Heart left ventricle (tissue), 16 donors: ENCODE data around the gene SIGLEC1. TPM values are rescaled to one million over a fixed set of nuclear protein-coding genes. Genes with fewer than 3 reads are reported as not detected.
A peak's percentile ranks its signal among the peaks of the same experiment; 100 is the strongest.

Source experiments
- ATAC-seq, 4 donors: fragments of 200-7000 bp; cut with Tn5 transposase; one replicate each; pipeline ENCODE4 v1.9.1; 2020 to 2022; ENCODE audit warnings: moderate library complexity in 4 of 4, mild to moderate bottlenecking in 3 of 4, moderate number of reproducible peaks in 1 of 4
- DNase-seq, 5 donors: peaks; one replicate each; pipeline ENCODE4 v3.0.0-alpha.2; 2020
- H3K27ac ChIP-seq, 12 donors: fragments of 200-600 bp; sonication (generic) in 4 of 12; one replicate each; pipeline versions ENCODE4 v1.5.0 to v1.8.0; 2016 to 2022; ENCODE audit warnings: mild to moderate bottlenecking in 2 of 12
- H3K27me3 ChIP-seq, 9 donors: fragments of 200-600 bp; sonication (generic) in 2 of 9; one replicate each; pipeline versions ENCODE4 v1.5.1 to v1.8.0; 2016 to 2022; ENCODE audit warnings: mild to moderate bottlenecking in 3 of 9
- H3K36me3 ChIP-seq, 9 donors: fragments of 200-600 bp; sonication (generic) in 2 of 9; one replicate each; pipeline versions ENCODE4 v1.5.0 to v1.8.0; 2018 to 2022; ENCODE audit warnings: mild to moderate bottlenecking in 2 of 9
- H3K4me1 ChIP-seq, 12 donors: fragments of 200-600 bp; sonication (generic) in 4 of 12; one replicate each; pipeline versions ENCODE4 v1.5.0 to v1.8.0; 2016 to 2022; ENCODE audit warnings: mild to moderate bottlenecking in 3 of 12
- H3K4me3 ChIP-seq, 12 donors: fragments of 200-600 bp; sonication (generic) in 4 of 12; one replicate each; pipeline versions ENCODE4 v1.5.0 to v1.8.0; 2017 to 2022; ENCODE audit warnings: mild to moderate bottlenecking in 9 of 12, moderate library complexity in 4 of 12
- H3K9me3 ChIP-seq, 12 donors: fragments of 200-600 bp; sonication (generic) in 4 of 12; one replicate each; pipeline versions ENCODE4 v1.5.0 to v1.8.0; 2016 to 2022; ENCODE audit warnings: mild to moderate bottlenecking in 1 of 12
- CTCF ChIP-seq, 12 donors: fragments of 200-600 bp; sonication (generic) in 4 of 12; IDR thresholded peaks; one replicate each; pipeline versions ENCODE4 v1.5.0 to v1.8.0; 2018 to 2022; ENCODE audit warnings: antibody characterized with exemption in 12 of 12, mild to moderate bottlenecking in 5 of 12
- POLR2A ChIP-seq, 2 donors: fragments of 450-650 bp; IDR thresholded peaks; one replicate each; pipeline ENCODE4 v1.6.1; 2017; ENCODE audit warnings: antibody characterized with exemption in 2 of 2, mild to moderate bottlenecking in 2 of 2, moderate library complexity in 2 of 2
- WGBS, 4 donors: extraction: QIAGEN DNeasy Blood & Tissue Kit in 2 of 4; methylation state at CpG; one replicate each; pipeline versions ENCODE4 v1.1.5 to v1.1.7; 2013 to 2018; 5-methylcytosine and 5-hydroxymethylcytosine counted together
- intact Hi-C, 10 donors: fragments of 100-400 bp; cut with DNase I; formaldehyde crosslinking; loops; one replicate each; pipeline versions ENCODE4 v1.11.1 to v1.14.2; 2022
- polyA plus RNA-seq, 2 donors: library from polyadenylated mRNA; stranded (reverse); fragments of 200-250 nt; gene quantifications; one replicate each; pipeline ENCODE4 v1.2.3, GENCODE V29; 2013
- total RNA-seq, 9 donors: library from RNA; depleted of rRNA in 2 of 9; stranded (reverse); fragments of >200 nt in 2 of 9; fragmentation: NEBNext Ultra II Directional in 3 of 9; extraction: Animal tissue kit (Norgen Biotek cat#: 25700) in 3 of 9; gene quantifications; one replicate each; pipeline versions ENCODE4 v1.1.0 to v1.2.4, GENCODE V29; 2016 to 2023
- donor health status: ischemic (EF 13 %, LVEDD 7.1; RV severe dilation, severe dysfunction).
- donor health status: healthy with polysubstance abuse.
- donor health status: DM: no; HTN: yes; CAD: no.
- donor health status: DM: no; HTN: no; CAD: no.
- donor health status: ischemic (EF 25% LVEDD 6.9; RV normal size, moderate dysfunction).
- donor health status: ischemic (EF 25% LVEDD 5.7; RV mildly dilated, moderate dysfunction).
- donor health status: healthy.
- donor health status: DM: yes; HTN: yes; CAD: no.
- donor health status: ischemic (EF 35%, LVEDD 5.7; RV mildly dilated, moderate dysfunction).
- donor health status: nonischemic (EF 11% LVEDD 7.7; RV severe dilation, severe dysfunction).
- donor health status: DM: yes; HTN: yes; CAD: no.
- donor health status: PGD.
- donor health status: ischemic (EF 29% LVEDD 5.4; RV normal size, mild dysfunction).
- donor health status: nonischemic (EF 23%, LVEDD 6.1; RV moderate dilation, normal function).

Gene SIGLEC1
- total and polyA plus RNA-seq, 11 donors, result 1.5 to 51.9 (median 5.7) TPM

GRCh38 chr20:3727401-3728021 lies 15.1 kb upstream of the SIGLEC1 start:
- TF ChIP-seq POLR2A (IDR thresholded peaks at IDR 0.05), result no peak
- no peak for TF ChIP-seq CTCF (IDR thresholded peaks at IDR 0.05)
- intact Hi-C loops, result no loop called here
- H3K36me3 ChIP-seq, result no peaks in the 10 kb centered on the region
- ATAC-seq (peak; percentile 16 to 53 (median 44)), DNase-seq (peak in 2 of 5 donors; percentile 40 to 46)
- WGBS, 4 donors, result 30 to 43% (median 40%) methylated on average over 11 of the region's 11 CpGs
- H3K4me1 ChIP-seq, result peaks cover 0 to 51% (median 37%) of the 10 kb centered on the region in 12 donors
- no peaks in the 10 kb centered on the region for H3K9me3 ChIP-seq
- peaks cover 0 to 14% (median 0%) of the 10 kb centered on the region in 9 donors for H3K27me3 ChIP-seq
- H3K4me3 ChIP-seq, result peak overlapping the region in 4 of 12 donors; percentile 8 to 28 (median 16)
- peak overlapping the region in 11 of 12 donors; percentile 33 to 96 (median 68) for H3K27ac ChIP-seq

- ATAC-seq (no peak), DNase-seq (no peak)
- peaks cover 0 to 12% (median 0%) of the 10 kb centered on the region in 9 donors for H3K27me3 ChIP-seq
- no peaks in the 10 kb centered on the region for H3K9me3 ChIP-seq
- intact Hi-C loops, result no loop called here
- no peaks in the 10 kb centered on the region for H3K36me3 ChIP-seq
- 74 to 77% (median 75%) methylated on average over 4 of the region's 4 CpGs for WGBS, 4 donors
- no peak overlapping the region for H3K4me3 ChIP-seq
- TF ChIP-seq CTCF (IDR thresholded peaks at IDR 0.05), result no peak
- no peak for TF ChIP-seq POLR2A (IDR thresholded peaks at IDR 0.05)
- H3K27ac ChIP-seq, result no peak overlapping the region
- H3K4me1 ChIP-seq, result peaks cover 0 to 24% (median 20%) of the 10 kb centered on the region in 12 donors
Observed at GRCh38 chr20:3724356-3724755, 12.0 kb upstream of the SIGLEC1 start.

GRCh38 chr20:3723284-3723683 lies 10.9 kb upstream of the SIGLEC1 start:
- Histone ChIP-seq H3K4me3 (no peak overlapping the region), H3K27ac (no peak overlapping the region), H3K4me1 (peaks cover 0 to 15% (median 11%) of the 10 kb centered on the region in 12 donors), H3K9me3 (no peaks in the 10 kb centered on the region), H3K27me3 (peaks cover 0 to 13% (median 0%) of the 10 kb centered on the region in 9 donors), H3K36me3 (no peaks in the 10 kb centered on the region)
- peak in 1 of 5 donors; percentile 13 for DNase-seq
- intact Hi-C loops, result no loop called here
- WGBS, 4 donors, result 88 to 97% (median 96%) methylated on average over 8 of the region's 8 CpGs
- no peak for ATAC-seq
- TF ChIP-seq POLR2A (IDR thresholded peaks at IDR 0.05), result no peak

GRCh38 chr20:3721912-3722311 lies 9.5 kb upstream of the SIGLEC1 start:
- intact Hi-C loops, result no loop called here
- Histone ChIP-seq H3K4me3 (no peak overlapping the region), H3K9me3 (no peaks in the 10 kb centered on the region), H3K27ac (no peak overlapping the region), H3K4me1 (peaks cover 0 to 2% (median 0%) of the 10 kb centered on the region in 12 donors), H3K36me3 (no peaks in the 10 kb centered on the region), H3K27me3 (peaks cover 0 to 13% (median 0%) of the 10 kb centered on the region in 9 donors)
- no peak for DNase-seq
- WGBS, 4 donors, result 90 to 95% (median 91%) methylated on average over 4 of the region's 4 CpGs
- no peak for ATAC-seq
- no peak for TF ChIP-seq POLR2A (IDR thresholded peaks at IDR 0.05)
- no peak for TF ChIP-seq CTCF (IDR thresholded peaks at IDR 0.05)
